K562 (cell line): ENCODE measurements around the gene RAP1A. TPM values are rescaled to one million over a fixed set of nuclear protein-coding genes. Genes with fewer than 3 reads are reported as not detected.
A peak's percentile ranks its signal among the peaks of the same experiment; 100 is the strongest.

Experiments used
- ARHGAP35 ChIP-seq: fragments of 450-650 bp; IDR thresholded peaks from 2 replicates; pipeline ENCODE4 v1.6.1; 2018; ENCODE audit not compliant: partially characterized antibody
- CBX1 ChIP-seq: sonication (generic); IDR thresholded peaks from 2 replicates; pipeline ENCODE4 v1.6.1; 2016; ENCODE audit warnings: antibody characterized with exemption, low read depth, mild to moderate bottlenecking
- CBX3 ChIP-seq, 2 experiments: IDR thresholded peaks; 1 replicate in 1 of 2; 2 replicates in 1 of 2; pipeline ENCODE4 v1.6.1; 2012; ENCODE audit warnings: inconsistent platforms in 2 of 2, low read length in 2 of 2, borderline replicate concordance in 1 of 2, control low read depth in 1 of 2
- CBX5 ChIP-seq: IDR thresholded peaks from 2 replicates; pipeline ENCODE4 v1.6.1; 2014; ENCODE audit warnings: low read depth, borderline replicate concordance
- CCAR2 ChIP-seq: fragments of 200-400 bp; formaldehyde crosslinking; IDR thresholded peaks from 2 replicates; pipeline ENCODE4 v1.6.1; 2017; ENCODE audit warnings: mild to moderate bottlenecking, low read depth, low read length
- ESRRA ChIP-seq: fragments of 450-650 bp; IDR thresholded peaks from 2 replicates; pipeline ENCODE4 v1.6.1; 2014; ENCODE audit warnings: low read depth, mild to moderate bottlenecking, moderate library complexity, borderline replicate concordance
- ETV6 ChIP-seq, 3 experiments: fragments of 150-350 bp in 1 of 3; sonication (generic) in 1 of 3; formaldehyde crosslinking in 1 of 3; IDR thresholded peaks; 2 replicates each; pipeline versions ENCODE4 v1.6.1 to v1.8.0; 2014 to 2022; ENCODE audit warnings: borderline replicate concordance in 2 of 3, low read depth in 2 of 3, antibody characterized with exemption in 1 of 3, low read length in 1 of 3, mild to moderate bottlenecking in 1 of 3, missing genetic modification reagents in 1 of 3
- FOXA3 ChIP-seq, 2 experiments: fragments of 450-650 bp in 1 of 2; sonication (generic) in 1 of 2; formaldehyde crosslinking; IDR thresholded peaks in 1 of 2; conservative IDR thresholded peaks in 1 of 2; 2 replicates each; pipeline versions ENCODE4 v1.4.0 to v1.8.0; 2020 to 2022; ENCODE audit warnings: mild to moderate bottlenecking in 2 of 2, missing genetic modification reagents in 1 of 2
- HLTF ChIP-seq: fragments of 450-650 bp; IDR thresholded peaks from 2 replicates; pipeline ENCODE4 v1.6.1; 2016
- JUND ChIP-seq, 2 experiments: IDR thresholded peaks; 2 replicates in 1 of 2; 3 replicates in 1 of 2; pipeline ENCODE4 v1.6.1; 2011; ENCODE audit warnings: borderline replicate concordance in 2 of 2, low read depth in 2 of 2, low read length in 2 of 2, improper control_type of control experiment in 1 of 2, missing biosample characterization in 1 of 2, missing genetic modification characterization in 1 of 2, missing genetic modification reagents in 1 of 2
- KDM4B ChIP-seq, 2 experiments: fragments of 450-650 bp in 1 of 2; sonication (generic) in 1 of 2; IDR thresholded peaks; 2 replicates each; pipeline ENCODE4 v1.6.1; 2016 to 2017; ENCODE audit warnings: borderline replicate concordance in 2 of 2, antibody characterized with exemption in 1 of 2, low read depth in 1 of 2, mild to moderate bottlenecking in 1 of 2
- SMARCE1 ChIP-seq: fragments of 450-650 bp; IDR thresholded peaks from 2 replicates; pipeline ENCODE4 v1.7.1; 2016; ENCODE audit warnings: mild to moderate bottlenecking
- SNRNP70 ChIP-seq: fragments of 200-400 bp; formaldehyde crosslinking; optimal IDR thresholded peaks from 2 replicates; pipeline ENCODE3; 2017; ENCODE audit warnings: low read depth, low read length
- SUPT5H ChIP-seq: fragments of 450-650 bp; IDR thresholded peaks from 2 replicates; pipeline ENCODE4 v1.6.1; 2016
- TCF7 ChIP-seq: sonication (generic); IDR thresholded peaks from 2 replicates; pipeline ENCODE4 v1.6.1; 2016; ENCODE audit warnings: antibody characterized with exemption, borderline replicate concordance
- U2AF2 ChIP-seq: fragments of 200-400 bp; formaldehyde crosslinking; optimal IDR thresholded peaks from 2 replicates; pipeline ENCODE3; 2017; ENCODE audit warnings: low read depth, mild to moderate bottlenecking, low read length
- ZBED1 ChIP-seq: IDR thresholded peaks from 2 replicates; pipeline ENCODE4 v1.6.1; 2014
- ZBTB17 ChIP-seq: fragments of 450-650 bp; formaldehyde crosslinking; IDR thresholded peaks from 2 replicates; pipeline ENCODE4 v1.4.0; 2020; ENCODE audit warnings: mild to moderate bottlenecking
- ZNF134 ChIP-seq: fragments of 250-450 bp; sonication (Bioruptor Pico); conservative IDR thresholded peaks from 2 replicates; pipeline ENCODE4 v1.4.0; 2020
- ZNF212 ChIP-seq: fragments of 450-650 bp; formaldehyde crosslinking; IDR thresholded peaks from 2 replicates; pipeline ENCODE4 v1.4.0; 2020; ENCODE audit warnings: mild to moderate bottlenecking
- ZNF23 ChIP-seq: fragments of 250-450 bp; sonication (Bioruptor Pico); IDR thresholded peaks from 2 replicates; pipeline ENCODE4 v1.4.0; 2020; ENCODE audit warnings: mild to moderate bottlenecking
- ZNF384 ChIP-seq: IDR thresholded peaks from 2 replicates; pipeline ENCODE4 v1.6.1; 2012; ENCODE audit warnings: low read depth, low read length, improper control_type of control experiment
- ZNF764 ChIP-seq: fragments of 250-450 bp; sonication (Bioruptor Pico); IDR thresholded peaks from 2 replicates; pipeline ENCODE4 v1.4.0; 2020; ENCODE audit warnings: low read depth, mild to moderate bottlenecking, moderate library complexity
- ZSCAN32 ChIP-seq: fragments of 450-650 bp; formaldehyde crosslinking; IDR thresholded peaks from 2 replicates; pipeline ENCODE4 v1.4.0; 2020; ENCODE audit warnings: mild to moderate bottlenecking, moderate library complexity
- polyA plus RNA-seq, 8 experiments: library from polyadenylated mRNA; depleted of rRNA in 4 of 8; stranded (reverse) in 5 of 8; unstranded in 3 of 8; fragments of >200 nt; fragmentation: Nextera tagmentation in 2 of 8; fragmentation: Illumina TruSeq in 1 of 8; extraction: Ambion mirVana in 2 of 8; extraction: Trizol in 1 of 8; gene quantifications; 2 replicates each; pipeline versions ENCODE4 v1.2.1 to v1.2.3, GENCODE V29; 2011 to 2014; ENCODE audit warnings: inconsistent platforms in 1 of 8, missing spikeins in 1 of 8
- total RNA-seq, 7 experiments: library from RNA; depleted of rRNA in 6 of 7; stranded (reverse); fragments of >200 nt in 6 of 7; fragmentation: Illumina TruSeq in 2 of 7; extraction: Trizol in 2 of 7; gene quantifications; 2 replicates each; pipeline versions ENCODE4 v1.2.1 to v1.2.3, GENCODE V29; 2011 to 2021; ENCODE audit warnings: low replicate concordance in 1 of 7
- TF ChIP-seq, protein P1 (sequence below): fragments of 450-650 bp; formaldehyde crosslinking; IDR thresholded peaks from 2 replicates; pipeline ENCODE4 v1.4.0; 2022; ENCODE audit warnings: missing genetic modification characterization
- TF ChIP-seq, protein P2 (sequence below): sonication (generic); formaldehyde crosslinking; IDR thresholded peaks from 2 replicates; pipeline ENCODE4 v1.8.1; 2022; ENCODE audit warnings: missing genetic modification reagents

The RAP1A gene
- total and polyA plus RNA-seq, 9 of the 15 experiments (the other 6 are each of a cell fraction or from before 2014, with no cell fraction given) = 13.4 to 86.2 (median 32.5) TPM

DNA sequence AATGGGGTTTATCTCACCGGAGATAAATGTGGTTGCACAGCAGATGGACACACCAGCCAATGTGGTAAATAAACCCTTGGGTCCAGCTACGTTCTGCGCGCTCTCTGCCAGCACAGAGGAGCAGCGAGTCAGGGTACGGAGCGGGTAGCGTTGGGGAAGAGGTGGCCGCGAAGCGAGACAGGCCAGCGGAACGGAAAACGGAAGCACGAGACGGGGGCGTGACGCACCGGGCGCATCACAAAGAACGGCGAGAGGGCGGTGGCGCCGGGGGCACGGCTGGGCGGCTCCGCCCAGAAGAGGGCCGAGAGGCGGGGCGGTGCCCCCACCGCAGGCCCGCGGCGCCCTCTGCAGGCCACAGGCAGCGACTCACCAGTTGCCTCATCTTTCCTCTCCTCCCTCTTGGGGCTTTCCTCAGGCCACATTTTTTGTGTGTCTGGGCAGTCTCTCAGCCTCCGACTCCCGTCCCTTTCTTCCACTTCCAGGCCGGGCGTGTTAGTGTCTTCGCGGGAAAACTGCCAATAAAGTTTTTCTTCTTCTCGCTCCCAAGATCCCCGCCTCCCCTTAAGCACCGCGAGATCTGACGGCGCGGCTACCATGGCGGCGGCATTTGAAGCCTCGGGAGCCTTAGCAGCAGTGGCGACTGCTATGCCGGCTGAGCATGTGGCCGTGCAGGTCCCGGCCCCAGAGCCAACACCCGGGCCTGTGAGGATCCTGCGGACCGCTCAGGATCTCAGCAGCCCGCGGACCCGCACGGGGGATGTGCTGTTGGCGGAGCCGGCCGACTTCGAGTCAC is 135.9 kb downstream of the RAP1A start, which contains the start of gene DDX20 (continued):
- no peak for TF ChIP-seq SNRNP70
- peak; percentile 42; the same call in 1 of the 2 replicates for TF ChIP-seq ZNF23 (CRISPR knock-in tag)
- TF ChIP-seq, protein P1, sequence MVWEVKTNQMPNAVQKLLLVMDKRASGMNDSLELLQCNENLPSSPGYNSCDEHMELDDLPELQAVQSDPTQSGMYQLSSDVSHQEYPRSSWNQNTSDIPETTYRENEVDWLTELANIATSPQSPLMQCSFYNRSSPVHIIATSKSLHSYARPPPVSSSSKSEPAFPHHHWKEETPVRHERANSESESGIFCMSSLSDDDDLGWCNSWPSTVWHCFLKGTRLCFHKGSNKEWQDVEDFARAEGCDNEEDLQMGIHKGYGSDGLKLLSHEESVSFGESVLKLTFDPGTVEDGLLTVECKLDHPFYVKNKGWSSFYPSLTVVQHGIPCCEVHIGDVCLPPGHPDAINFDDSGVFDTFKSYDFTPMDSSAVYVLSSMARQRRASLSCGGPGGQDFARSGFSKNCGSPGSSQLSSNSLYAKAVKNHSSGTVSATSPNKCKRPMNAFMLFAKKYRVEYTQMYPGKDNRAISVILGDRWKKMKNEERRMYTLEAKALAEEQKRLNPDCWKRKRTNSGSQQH = 0 out of 2 replicates have a peak, but pooled peaks have one; percentile 17
- peak; percentile 54; the same call in 1 of the 2 replicates for TF ChIP-seq SMARCE1
- TF ChIP-seq ETV6 (IDR thresholded peaks at IDR 0.05; ENCODE audit: borderline replicate concordance in 1 of 2, low read depth in 2 of 2, low read length in 1 of 2) = peak in 1 of 2 experiments; percentile 59; a peak in 1 of 4 replicates
- TF ChIP-seq ETV6 (CRISPR knock-in tag; IDR thresholded peaks at IDR 0.05; ENCODE audit: borderline replicate concordance) = 0 out of 2 replicates have a peak, but pooled peaks have one; percentile 65
- TF ChIP-seq ZNF212 (CRISPR knock-in tag) = no peak
- peak in 1 of 2 experiments; percentile 81; a peak in 2 of 4 replicates for TF ChIP-seq KDM4B (IDR thresholded peaks at IDR 0.05; ENCODE audit: borderline replicate concordance in 2 of 2, low read depth in 1 of 2)
- 0 out of 2 replicates have a peak, but pooled peaks have one; percentile 38 for TF ChIP-seq ZSCAN32 (CRISPR knock-in tag)
- TF ChIP-seq ZBTB17 (CRISPR knock-in tag) = peak; percentile 35; the same call in 1 of the 2 replicates
- TF ChIP-seq CBX3 (IDR thresholded peaks at IDR 0.05; ENCODE audit: borderline replicate concordance in 1 of 2, low read length in 2 of 2) = peak in 1 of 2 experiments; percentile 76; a peak in 1 of 3 replicates
- peak; percentile 72; the same call in 1 of the 2 replicates for TF ChIP-seq HLTF
- TF ChIP-seq ARHGAP35 = peak; percentile 95
- peak; percentile 83; the same call in 1 of the 2 replicates for TF ChIP-seq ESRRA
- TF ChIP-seq ZBED1 = peak; percentile 81; the same call in 1 of the 2 replicates
- TF ChIP-seq, protein P2, sequence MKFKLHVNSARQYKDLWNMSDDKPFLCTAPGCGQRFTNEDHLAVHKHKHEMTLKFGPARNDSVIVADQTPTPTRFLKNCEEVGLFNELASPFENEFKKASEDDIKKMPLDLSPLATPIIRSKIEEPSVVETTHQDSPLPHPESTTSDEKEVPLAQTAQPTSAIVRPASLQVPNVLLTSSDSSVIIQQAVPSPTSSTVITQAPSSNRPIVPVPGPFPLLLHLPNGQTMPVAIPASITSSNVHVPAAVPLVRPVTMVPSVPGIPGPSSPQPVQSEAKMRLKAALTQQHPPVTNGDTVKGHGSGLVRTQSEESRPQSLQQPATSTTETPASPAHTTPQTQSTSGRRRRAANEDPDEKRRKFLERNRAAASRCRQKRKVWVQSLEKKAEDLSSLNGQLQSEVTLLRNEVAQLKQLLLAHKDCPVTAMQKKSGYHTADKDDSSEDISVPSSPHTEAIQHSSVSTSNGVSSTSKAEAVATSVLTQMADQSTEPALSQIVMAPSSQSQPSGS (CRISPR knock-in tag) = peak; percentile 51; the same call in 1 of the 2 replicates
- TF ChIP-seq CBX1 = peak; percentile 88; the same call in 1 of the 2 replicates
- TF ChIP-seq CBX5 = no peak
- TF ChIP-seq JUND (IDR thresholded peaks at IDR 0.05; ENCODE audit: borderline replicate concordance, low read depth, low read length) = peak; percentile 56
- TF ChIP-seq JUND (tag; IDR thresholded peaks at IDR 0.05; ENCODE audit: borderline replicate concordance, low read depth, low read length) = peak; percentile 73; the same call in 2 of the 3 replicates
- 0 out of 2 replicates have a peak, but pooled peaks have one; percentile 6 for TF ChIP-seq ZNF134 (CRISPR knock-in tag)
- 0 out of 2 replicates have a peak, but pooled peaks have one; percentile 31 for TF ChIP-seq ZNF764
- TF ChIP-seq SUPT5H = peak; percentile 89
- no peak for TF ChIP-seq U2AF2
- TF ChIP-seq FOXA3 (CRISPR knock-in tag; conservative IDR thresholded peaks at IDR 0.05 in 1 of 2, IDR thresholded peaks at IDR 0.05 in 1 of 2) = no peak
- TF ChIP-seq TCF7 = peak; percentile 40; the same call in 1 of the 2 replicates
- TF ChIP-seq CCAR2 = no peak
- TF ChIP-seq ZNF384 = peak; percentile 83
